Right cardiac atrium (tissue), 5 donors: Measurements from ENCODE around the gene PPP1R3D. TPM values are rescaled to one million over a fixed set of nuclear protein-coding genes. Genes with fewer than 3 reads are reported as not detected.
"Not testable (repeated sequence)": the region's sequence is repeated elsewhere in the genome, so short reads cannot be mapped to it uniquely, and the experiment has no call there.

Experiments
- ATAC-seq, 2 donors: fragments of 200-7000 bp; cut with Tn5 transposase; one replicate each; pipeline versions ENCODE4 v1.8.0 to v1.9.1; 2020; ENCODE audit warnings: moderate library complexity in 2 of 2, mild to moderate bottlenecking in 1 of 2
- DNase-seq, 3 donors: peaks; one replicate each; pipeline ENCODE4 v3.0.0-alpha.2; 2020
- H3K27ac ChIP-seq: one replicate; pipeline ENCODE4 v1.5.1; 2013; ENCODE audit warnings: mild to moderate bottlenecking, low read length, control low read depth, moderate library complexity
- H3K27me3 ChIP-seq: one replicate; pipeline ENCODE4 v1.6.1; 2013; ENCODE audit not compliant: control insufficient read depth, insufficient read depth
- H3K4me1 ChIP-seq: one replicate; pipeline ENCODE4 v1.6.1; 2013; ENCODE audit warnings: low read length; ENCODE audit not compliant: control insufficient read depth, insufficient read depth
- H3K4me3 ChIP-seq: one replicate; pipeline ENCODE4 v1.5.1; 2013; ENCODE audit warnings: low read length, control low read depth
- H3K9me3 ChIP-seq: one replicate; pipeline ENCODE4 v1.6.1; 2013; ENCODE audit warnings: low read length; ENCODE audit not compliant: control insufficient read depth
- WGBS: extraction: QIAGEN DNeasy Blood & Tissue Kit; methylation state at CpG from one replicate; pipeline ENCODE4 v1.1.7; 2013; 5-methylcytosine and 5-hydroxymethylcytosine counted together
- intact Hi-C, 4 donors: fragments of 100-400 bp; cut with DNase I; formaldehyde crosslinking; loops; one replicate each; pipeline versions ENCODE4 v1.11.0 to v1.14.0; 2022 to 2023
- polyA plus RNA-seq: library from polyadenylated mRNA; stranded (reverse); fragments of 200-250 nt; gene quantifications from one replicate; pipeline ENCODE4 v1.2.3, GENCODE V29; 2013
- total RNA-seq, 4 donors: library from RNA; stranded (reverse); fragmentation: NEBNext Ultra II Directional; extraction: Animal tissue kit (Norgen Biotek cat#: 25700); gene quantifications; one replicate each; pipeline ENCODE4 v1.2.1, GENCODE V29; 2021
- donor health status: healthy with polysubstance abuse.
- donor health status: DM: no; HTN: yes; CAD: no.
- donor health status: DM: no; HTN: no; CAD: no.
- donor health status: DM: no; HTN: yes; CAD: no; lungs with severe emphysema.
- donor health status: DM: yes; HTN: yes; CAD: no.

PPP1R3D gene
- total and polyA plus RNA-seq, 5 donors, result 4.9 to 12.2 (median 8.7) TPM

- Histone ChIP-seq H3K4me1 (no peaks in the 10 kb centered on the region), H3K27me3 (no peaks in the 10 kb centered on the region), H3K9me3 (no peaks in the 10 kb centered on the region), H3K27ac (no peak overlapping the region), H3K4me3 (no peak overlapping the region)
- DNase-seq (no peak), ATAC-seq (no peak)
- 56% methylated on average over 4 of the region's 4 CpGs for WGBS
- intact Hi-C loops, result no loop called here
Observed at GRCh38 chr20:59912609-59913008, 27.5 kb downstream of the PPP1R3D start.

DNA sequence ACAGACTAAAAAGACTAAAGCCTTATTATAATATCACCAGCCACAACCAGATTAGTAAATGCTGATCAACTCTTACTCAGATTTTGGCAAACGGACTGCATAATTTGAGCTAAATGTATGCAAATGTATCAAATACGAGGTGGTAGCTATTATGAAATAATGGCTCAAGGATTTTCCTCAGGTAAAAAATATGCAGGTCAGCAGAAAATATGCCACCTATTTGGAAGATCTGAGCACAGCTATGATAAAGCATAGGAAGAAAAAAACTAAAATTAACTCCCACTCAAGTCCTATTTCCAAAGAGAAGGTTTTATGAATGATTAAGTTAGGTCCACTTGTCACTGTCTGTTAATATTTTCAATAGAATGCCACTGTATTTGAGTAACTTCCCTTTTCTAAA lies 29.1 kb downstream of the PPP1R3D start:
- 88% methylated on average over 2 of the region's 2 CpGs for WGBS
- ATAC-seq (no peak), DNase-seq (no peak)
- Histone ChIP-seq H3K9me3 (no peaks in the 10 kb centered on the region), H3K4me3 (no peak overlapping the region), H3K4me1 (no peaks in the 10 kb centered on the region), H3K27ac (no peak overlapping the region), H3K27me3 (no peaks in the 10 kb centered on the region)
- intact Hi-C loops, result no loop called here

GRCh38 chr20:59908855-59909254 lies 31.2 kb downstream of the PPP1R3D start:
- Histone ChIP-seq H3K27ac (no peak overlapping the region), H3K4me1 (no peaks in the 10 kb centered on the region), H3K27me3 (no peaks in the 10 kb centered on the region), H3K4me3 (no peak overlapping the region), H3K9me3 (no peaks in the 10 kb centered on the region)
- WGBS, result 91% methylated on average over 5 of the region's 5 CpGs
- intact Hi-C loops, result no loop called here
- DNase-seq (no peak), ATAC-seq (no peak)

- H3K4me3 ChIP-seq, result no peak overlapping the region
- DNase-seq, result no peak
- H3K27ac ChIP-seq, result no peak overlapping the region
- no peaks in the 10 kb centered on the region for H3K4me1 ChIP-seq
- no peaks in the 10 kb centered on the region for H3K9me3 ChIP-seq
- WGBS, result 88% methylated on average over 1 of the region's 1 CpG
- no peaks in the 10 kb centered on the region for H3K27me3 ChIP-seq
- no peak for ATAC-seq
- intact Hi-C loops, result no loop called here
Observed at GRCh38 chr20:59903621-59904020, 36.5 kb downstream of the PPP1R3D start.

- WGBS, result 98% methylated on average over 3 of the region's 3 CpGs
- intact Hi-C loops, result no loop called here
- no peak overlapping the region for H3K4me3 ChIP-seq
- no peak overlapping the region for H3K27ac ChIP-seq
- no peak for DNase-seq
- no peaks in the 10 kb centered on the region for H3K9me3 ChIP-seq
- ATAC-seq, result no peak
- no peaks in the 10 kb centered on the region for H3K4me1 ChIP-seq
- no peaks in the 10 kb centered on the region for H3K27me3 ChIP-seq
Observed at GRCh38 chr20:59902470-59902869, 37.6 kb downstream of the PPP1R3D start.

- DNase-seq, result no peak
- Histone ChIP-seq H3K9me3 (no peaks in the 10 kb centered on the region), H3K27me3 (no peaks in the 10 kb centered on the region), H3K27ac (no peak overlapping the region), H3K4me3 (no peak overlapping the region), H3K4me1 (no peaks in the 10 kb centered on the region)
- ATAC-seq, result no peak
- intact Hi-C loops, result no loop called here
- WGBS, result 87% methylated on average over 1 of the region's 1 CpG
Observed at GRCh38 chr20:59895908-59896307, 44.2 kb downstream of the PPP1R3D start.

- Histone ChIP-seq H3K4me1 (no peaks in the 10 kb centered on the region), H3K9me3 (no peaks in the 10 kb centered on the region), H3K27me3 (no peaks in the 10 kb centered on the region), H3K27ac (no peak overlapping the region), H3K4me3 (no peak overlapping the region)
- ATAC-seq, result no peak
- intact Hi-C loops, result no loop called here
- 86% methylated on average over 1 of the region's 1 CpG for WGBS
- no peak for DNase-seq
Observed at GRCh38 chr20:59891581-59891980, 48.5 kb downstream of the PPP1R3D start.

DNA sequence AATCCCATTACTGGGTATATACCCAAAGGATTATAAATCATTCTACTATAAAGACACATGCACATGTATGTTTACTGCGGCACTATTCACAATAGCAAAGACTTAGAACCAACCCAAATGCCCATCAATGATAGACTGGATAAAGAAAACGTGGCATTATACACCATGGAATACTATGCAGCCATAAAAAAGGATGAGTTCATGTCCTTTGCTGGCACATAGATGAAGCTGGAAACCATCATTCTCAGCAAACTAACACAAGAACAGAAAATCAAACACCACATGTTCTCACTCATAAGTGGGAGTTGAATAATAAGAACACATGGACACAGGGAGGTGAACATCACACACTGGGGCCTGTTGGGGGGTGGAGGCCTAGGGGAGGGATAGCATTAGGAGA lies 50.1 kb downstream of the PPP1R3D start:
- H3K27me3 ChIP-seq, H3K4me1 ChIP-seq, ATAC-seq, DNase-seq, H3K27ac ChIP-seq, intact Hi-C loops, H3K9me3 ChIP-seq, H3K4me3 ChIP-seq: not testable (repeated sequence)
- 89% methylated on average over 2 of the region's 2 CpGs for WGBS

DNA sequence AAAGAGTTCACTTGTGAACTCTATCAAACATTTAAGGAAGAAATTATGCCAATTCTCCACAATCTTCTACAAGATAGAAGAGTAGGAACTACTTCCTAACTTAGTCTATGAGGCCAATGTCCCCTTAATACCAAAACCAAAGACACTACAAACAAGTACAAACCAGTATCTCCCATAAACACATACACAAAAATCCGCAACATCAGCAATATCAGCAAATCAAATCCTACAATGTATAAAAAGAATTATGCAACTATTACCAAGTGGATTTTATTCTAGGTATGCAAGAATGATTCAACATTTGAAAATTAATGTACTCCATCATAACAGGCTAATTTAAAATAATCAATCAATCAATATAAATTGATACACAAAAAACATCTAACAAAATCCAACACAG lies 52.1 kb downstream of the PPP1R3D start:
- 96% methylated on average over 1 of the region's 1 CpG for WGBS

More for the DNA sequence above, 52.1 kb downstream of the PPP1R3D start:
- H3K4me3 ChIP-seq, result no peak overlapping the region
- no peaks in the 10 kb centered on the region for H3K4me1 ChIP-seq
- H3K27ac ChIP-seq, result no peak overlapping the region
- H3K27me3 ChIP-seq, result no peaks in the 10 kb centered on the region
- intact Hi-C loops, result no loop called here
- DNase-seq (no peak), ATAC-seq (no peak)
- H3K9me3 ChIP-seq, result no peaks in the 10 kb centered on the region

Other genes starting within 250 kb of the PPP1R3D start
- gene SYCP2, start 6.7 kb downstream of the PPP1R3D start, total RNA-seq, result 1 to 10 TPM; 1.6 to 1.8 (median 1.7) TPM
- gene SYCP2, start 6.7 kb downstream of the PPP1R3D start, polyA plus RNA-seq, result 1.7 TPM
- 10 to 100 TPM; 13.6 to 27.6 (median 25.7) TPM for gene FAM217B, start 84 bp upstream of the PPP1R3D start, total RNA-seq
- 5.5 TPM for gene FAM217B, start 84 bp upstream of the PPP1R3D start, polyA plus RNA-seq
- gene CDH26, start 18.1 kb upstream of the PPP1R3D start, total RNA-seq, result 1 to 10 TPM in 3 of 4 donors, under 1 TPM in 1; 0.39 to 1.7 (median 1.3) TPM
- gene CDH26, start 18.1 kb upstream of the PPP1R3D start, polyA plus RNA-seq, result 0.88 TPM